GM19328 (cell line): ENCODE data around the gene DNPH1.
A peak's percentile ranks its signal among the peaks of the same experiment; 100 is the strongest.

Experiments used
- ATAC-seq: cut with Tn5 transposase; IDR thresholded peaks from one replicate; pipeline ENCODE4 v1.9.1; 2021; ENCODE audit warnings: mild to moderate bottlenecking, moderate library complexity; ENCODE audit not compliant: unreplicated experiment

Gene DNPH1

GRCh38 chr6:43228951-43229802 is at the start of gene DNPH1:
TSS of gene DNPH1 (minus strand) at chr6:43229481. CDS start at chr6:43229456, 25 bp downstream.
- peak; percentile 69 for ATAC-seq

GRCh38 chr6:43278524-43279078 is 49.3 kb upstream of the DNPH1 start:
- ATAC-seq: no peak

GRCh38 chr6:43277643-43278523 is 48.6 kb upstream of the DNPH1 start:
- ATAC-seq: no peak

GRCh38 chr6:43277306-43277642 is 48.0 kb upstream of the DNPH1 start:
- no peak for ATAC-seq

GRCh38 chr6:43276577-43277305 is 47.5 kb upstream of the DNPH1 start:
- ATAC-seq: no peak

- ATAC-seq: no peak
Observed at GRCh38 chr6:43275801-43276576, 46.7 kb upstream of the DNPH1 start.

- no peak for ATAC-seq
Observed at GRCh38 chr6:43274916-43275597, 45.8 kb upstream of the DNPH1 start.

- no peak for ATAC-seq
Observed at GRCh38 chr6:43274127-43274915, 45.0 kb upstream of the DNPH1 start.

- no peak for ATAC-seq
Observed at GRCh38 chr6:43273707-43274106, 44.4 kb upstream of the DNPH1 start.

GRCh38 chr6:43271944-43272343 is 42.7 kb upstream of the DNPH1 start:
- ATAC-seq: no peak

GRCh38 chr6:43271103-43271815 is 42.0 kb upstream of the DNPH1 start:
- no peak for ATAC-seq

GRCh38 chr6:43269273-43270007 is 40.2 kb upstream of the DNPH1 start:
- no peak for ATAC-seq

- ATAC-seq: no peak
Observed at GRCh38 chr6:43268782-43269272, 39.5 kb upstream of the DNPH1 start.

GRCh38 chr6:43268355-43268700 is 39.0 kb upstream of the DNPH1 start:
- ATAC-seq: no peak

- no peak for ATAC-seq
Observed at GRCh38 chr6:43267619-43268354, 38.5 kb upstream of the DNPH1 start.

GRCh38 chr6:43265564-43265963 is 36.3 kb upstream of the DNPH1 start:
- ATAC-seq: no peak
